Testis (tissue), 3 donors: ENCODE results near the gene PTPRN2. TPM values are rescaled to one million over a fixed set of nuclear protein-coding genes. Genes with fewer than 3 reads are reported as not detected.

Experiments
- DNase-seq: peaks from one replicate; pipeline ENCODE4 v3.0.0-alpha.2; 2019
- H3K27ac ChIP-seq, 2 donors: fragments of 200-600 bp; sonication (generic); one replicate each; pipeline ENCODE4 v1.5.1; 2019
- H3K27me3 ChIP-seq: fragments of 200-600 bp; sonication (generic); one replicate; pipeline ENCODE4 v1.5.1; 2019
- H3K36me3 ChIP-seq: fragments of 200-600 bp; sonication (generic); one replicate; pipeline ENCODE4 v1.5.1; 2017; ENCODE audit warnings: low read depth; ENCODE audit errors: missing control alignments
- H3K4me1 ChIP-seq: fragments of 200-600 bp; sonication (generic); one replicate; pipeline ENCODE4 v1.5.1; 2019
- H3K4me3 ChIP-seq, 2 donors: fragments of 200-600 bp; sonication (generic); one replicate each; pipeline ENCODE4 v1.5.1; 2017 to 2019
- H3K9me3 ChIP-seq: fragments of 200-600 bp; sonication (generic); one replicate; pipeline ENCODE4 v1.5.1; 2017
- POLR2A ChIP-seq: fragments of 450-650 bp; IDR thresholded peaks from one replicate; pipeline ENCODE4 v1.6.1; 2017; ENCODE audit warnings: antibody characterized with exemption, mild to moderate bottlenecking, moderate library complexity
- WGBS, 2 donors: methylation state at CpG; one replicate each; pipeline ENCODE4 v1.1.5; 2018; 5-methylcytosine and 5-hydroxymethylcytosine counted together
- intact Hi-C: fragments of 100-400 bp; cut with DNase I; formaldehyde crosslinking; loops from one replicate; pipeline ENCODE4 v1.15.1; 2023; ENCODE audit warnings: low total_unique reads
- polyA plus RNA-seq: library from polyadenylated mRNA; stranded (reverse); fragments of 350-450 nt; fragmentation: Illumina TruSeq; extraction: RNeasy Lipid Tissue Mini Kit (QIAGEN cat#74804); gene quantifications from one replicate; pipeline ENCODE4 v1.2.3, GENCODE V29; 2014; ENCODE audit warnings: low read depth, low replicate concordance; ENCODE audit not compliant: insufficient read depth
- total RNA-seq, 2 donors: library from RNA; depleted of rRNA; stranded (reverse); fragments of >200 nt; gene quantifications; one replicate each; pipeline ENCODE4 v1.2.3, GENCODE V29; 2016
- TF ChIP-seq, protein P1 (sequence below), 3 experiments: fragments of 450-650 bp in 2 of 3; fragments of 200-600 bp in 1 of 3; sonication (generic) in 1 of 3; IDR thresholded peaks; one replicate each; pipeline ENCODE4 v1.5.1; 2016 to 2019; ENCODE audit warnings: antibody characterized with exemption in 3 of 3, mild to moderate bottlenecking in 2 of 3, moderate library complexity in 1 of 3

Gene PTPRN2
- total and polyA plus RNA-seq, 3 donors from 2014 or later: 9.3 to 10.8 (median 9.8) TPM

- 80 to 85% methylated on average over 16 to 30 of the region's 30 CpGs for WGBS, 2 donors
- Histone ChIP-seq H3K4me1 (no peaks in the 10 kb centered on the region), H3K4me3 (no peak overlapping the region), H3K9me3 (no peaks in the 10 kb centered on the region), H3K27ac (no peak overlapping the region), H3K36me3 (no peaks in the 10 kb centered on the region), H3K27me3 (no peaks in the 10 kb centered on the region)
- no peak for TF ChIP-seq POLR2A
- TF ChIP-seq, protein P1, sequence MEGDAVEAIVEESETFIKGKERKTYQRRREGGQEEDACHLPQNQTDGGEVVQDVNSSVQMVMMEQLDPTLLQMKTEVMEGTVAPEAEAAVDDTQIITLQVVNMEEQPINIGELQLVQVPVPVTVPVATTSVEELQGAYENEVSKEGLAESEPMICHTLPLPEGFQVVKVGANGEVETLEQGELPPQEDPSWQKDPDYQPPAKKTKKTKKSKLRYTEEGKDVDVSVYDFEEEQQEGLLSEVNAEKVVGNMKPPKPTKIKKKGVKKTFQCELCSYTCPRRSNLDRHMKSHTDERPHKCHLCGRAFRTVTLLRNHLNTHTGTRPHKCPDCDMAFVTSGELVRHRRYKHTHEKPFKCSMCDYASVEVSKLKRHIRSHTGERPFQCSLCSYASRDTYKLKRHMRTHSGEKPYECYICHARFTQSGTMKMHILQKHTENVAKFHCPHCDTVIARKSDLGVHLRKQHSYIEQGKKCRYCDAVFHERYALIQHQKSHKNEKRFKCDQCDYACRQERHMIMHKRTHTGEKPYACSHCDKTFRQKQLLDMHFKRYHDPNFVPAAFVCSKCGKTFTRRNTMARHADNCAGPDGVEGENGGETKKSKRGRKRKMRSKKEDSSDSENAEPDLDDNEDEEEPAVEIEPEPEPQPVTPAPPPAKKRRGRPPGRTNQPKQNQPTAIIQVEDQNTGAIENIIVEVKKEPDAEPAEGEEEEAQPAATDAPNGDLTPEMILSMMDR (IDR thresholded peaks at IDR 0.05): no peak
- intact Hi-C loops: no loop called here
- no peak for DNase-seq
Observed at GRCh38 chr7:158445421-158446175, 142.0 kb downstream of the PTPRN2 start.

- Histone ChIP-seq H3K4me1 (no peaks in the 10 kb centered on the region), H3K36me3 (no peaks in the 10 kb centered on the region), H3K27ac (no peak overlapping the region), H3K27me3 (no peaks in the 10 kb centered on the region), H3K9me3 (no peaks in the 10 kb centered on the region), H3K4me3 (no peak overlapping the region)
- TF ChIP-seq, protein P1 (IDR thresholded peaks at IDR 0.05): no peak
- TF ChIP-seq POLR2A: no peak
- intact Hi-C loops: no loop called here
- no peak for DNase-seq
- 77 to 84% methylated on average over 17 to 23 of the region's 25 CpGs for WGBS, 2 donors
Observed at GRCh38 chr7:158444501-158445420, 142.9 kb downstream of the PTPRN2 start.

GRCh38 chr7:158443688-158444483 lies 143.7 kb downstream of the PTPRN2 start:
- Histone ChIP-seq H3K9me3 (no peaks in the 10 kb centered on the region), H3K27me3 (no peaks in the 10 kb centered on the region), H3K4me1 (no peaks in the 10 kb centered on the region), H3K4me3 (no peak overlapping the region), H3K36me3 (no peaks in the 10 kb centered on the region), H3K27ac (no peak overlapping the region)
- TF ChIP-seq POLR2A: no peak
- TF ChIP-seq, protein P1 (IDR thresholded peaks at IDR 0.05): no peak
- intact Hi-C loops: no loop called here
- DNase-seq: no peak
- WGBS, 2 donors: 78 to 82% methylated on average over 7 to 19 of the region's 19 CpGs

GRCh38 chr7:158443014-158443687 lies 144.5 kb downstream of the PTPRN2 start:
- TF ChIP-seq, protein P1 (IDR thresholded peaks at IDR 0.05): no peak
- TF ChIP-seq POLR2A: no peak
- Histone ChIP-seq H3K4me1 (no peaks in the 10 kb centered on the region), H3K36me3 (no peaks in the 10 kb centered on the region), H3K27me3 (no peaks in the 10 kb centered on the region), H3K4me3 (no peak overlapping the region), H3K9me3 (no peaks in the 10 kb centered on the region), H3K27ac (no peak overlapping the region)
- WGBS, 2 donors: 86 to 90% methylated on average over 27 to 28 of the region's 28 CpGs
- no peak for DNase-seq
- intact Hi-C loops: no loop called here
